ENCODE data around the gene CNTN4.

CNTN4 gene

DNA sequence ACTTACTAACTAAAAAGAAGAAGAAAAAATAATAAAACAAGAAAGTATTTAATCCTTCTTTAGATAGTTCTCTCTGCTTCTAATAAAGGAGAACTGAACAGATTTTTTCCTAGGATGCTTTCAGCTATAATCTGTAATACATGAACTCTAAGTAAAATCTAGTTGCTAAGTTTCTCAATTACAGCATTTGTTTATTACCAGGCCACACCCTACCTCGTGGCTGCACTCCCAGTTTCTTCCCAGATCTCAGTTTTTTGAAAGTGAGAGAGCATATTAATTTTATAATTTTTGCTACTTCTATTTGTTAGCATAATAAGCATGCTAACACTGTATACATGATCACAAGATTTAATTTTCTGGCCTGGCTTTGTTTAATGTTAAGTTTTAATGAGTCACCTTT is 753.2 kb downstream of the CNTN4 start:
- in situ Hi-C loops (cut with MboI; ENCODE audit: low sequenced_read_pairs, unreplicated experiment) = no loop called here
- TF ChIP-seq CTCF (IDR thresholded peaks at IDR 0.05; ENCODE audit: borderline replicate concordance, control extremely low read depth, extremely low read depth, insufficient read depth, missing control alignments) = no peak
- no peak for DNase-seq (ENCODE audit: low spot score)

- in situ Hi-C loops (cut with MboI; ENCODE audit: low sequenced_read_pairs, unreplicated experiment) = no loop called here
- TF ChIP-seq CTCF (IDR thresholded peaks at IDR 0.05; ENCODE audit: borderline replicate concordance, control extremely low read depth, extremely low read depth, insufficient read depth, missing control alignments) = no peak
- no peak for DNase-seq (ENCODE audit: low spot score)
Observed at GRCh38 chr3:2853651-2854050, 755.0 kb downstream of the CNTN4 start.

GRCh38 chr3:2856138-2857133 is 757.8 kb downstream of the CNTN4 start:
- no peak for TF ChIP-seq CTCF (IDR thresholded peaks at IDR 0.05; ENCODE audit: borderline replicate concordance, control extremely low read depth, extremely low read depth, insufficient read depth, missing control alignments)
- in situ Hi-C loops (cut with MboI; ENCODE audit: low sequenced_read_pairs, unreplicated experiment) = no loop called here
- DNase-seq (ENCODE audit: low spot score) = no peak

DNA sequence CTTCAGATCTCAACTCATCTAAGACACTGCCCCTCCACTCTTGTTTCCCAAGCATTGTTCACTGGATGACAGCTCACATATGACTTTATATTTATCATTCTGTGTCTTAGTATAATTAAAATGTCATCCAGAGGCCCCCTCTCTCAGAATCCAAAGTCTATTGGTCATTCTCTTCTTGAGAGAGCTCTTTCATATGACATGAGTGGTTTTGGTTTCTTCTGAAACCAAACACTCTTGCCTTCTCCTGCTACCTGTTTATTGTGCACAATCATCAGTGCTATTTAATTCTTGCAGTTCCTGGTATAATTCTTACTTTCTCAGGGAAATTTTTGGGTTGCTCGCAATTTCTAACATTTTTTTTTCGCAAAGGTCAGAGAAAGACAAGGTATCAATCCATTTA is 762.0 kb downstream of the CNTN4 start:
- no peak for DNase-seq (ENCODE audit: low spot score)
- TF ChIP-seq CTCF (IDR thresholded peaks at IDR 0.05; ENCODE audit: borderline replicate concordance, control extremely low read depth, extremely low read depth, insufficient read depth, missing control alignments) = no peak
- in situ Hi-C loops (cut with MboI; ENCODE audit: low sequenced_read_pairs, unreplicated experiment) = no loop called here

- no peak for DNase-seq (ENCODE audit: low spot score)
- no peak for TF ChIP-seq CTCF (IDR thresholded peaks at IDR 0.05; ENCODE audit: borderline replicate concordance, control extremely low read depth, extremely low read depth, insufficient read depth, missing control alignments)
- in situ Hi-C loops (cut with MboI; ENCODE audit: low sequenced_read_pairs, unreplicated experiment) = no loop called here
Observed at GRCh38 chr3:2861120-2861519, 762.5 kb downstream of the CNTN4 start.

- in situ Hi-C loops (cut with MboI; ENCODE audit: low sequenced_read_pairs, unreplicated experiment) = no loop called here
Observed at GRCh38 chr3:2861920-2862319, 763.3 kb downstream of the CNTN4 start.

More at GRCh38 chr3:2861920-2862319, 763.3 kb downstream of the CNTN4 start:
- DNase-seq (ENCODE audit: low spot score) = no peak
- TF ChIP-seq CTCF (IDR thresholded peaks at IDR 0.05; ENCODE audit: borderline replicate concordance, control extremely low read depth, extremely low read depth, insufficient read depth, missing control alignments) = no peak
